ENCODE data around the gene HMGCS2.

GRCh38 chr1:119752592-119752991 lies 16.1 kb downstream of the HMGCS2 start:
- TF ChIP-seq CTCF (IDR thresholded peaks at IDR 0.05; ENCODE audit: low read length) (no peak), EZH2 (IDR thresholded peaks at IDR 0.05; ENCODE audit: borderline replicate concordance, low read length) (no peak)

Measured in OCI-LY1 (cell line).